ENCODE data around the gene ZNF646.
A peak's percentile ranks its signal among the peaks of the same experiment; 100 is the strongest.

The ZNF646 gene

GRCh38 chr16:31108035-31108793 is 34.0 kb downstream of the ZNF646 start, which contains the start of gene BCKDK:
BCKDK (plus strand) TSS chr16:31108386; CDS start chr16:31109224, 838 bp downstream.
- peak; percentile 49 for DNase-seq (ENCODE audit: low read depth)

- DNase-seq (ENCODE audit: low read depth) = no peak
These were observed 34.8 kb downstream of the ZNF646 start for GRCh38 chr16:31108794-31109558.

GRCh38 chr16:31109622-31110021 is 35.4 kb downstream of the ZNF646 start:
- no peak for DNase-seq (ENCODE audit: low read depth)

- no peak for DNase-seq (ENCODE audit: low read depth)
These were observed 36.1 kb downstream of the ZNF646 start for GRCh38 chr16:31110106-31111034.

- no peak for DNase-seq (ENCODE audit: low read depth)
These were observed 37.8 kb downstream of the ZNF646 start for GRCh38 chr16:31111881-31112466.

GRCh38 chr16:31112711-31113110 is 38.5 kb downstream of the ZNF646 start:
- no peak for DNase-seq (ENCODE audit: low read depth)

- DNase-seq (ENCODE audit: low read depth) = no peak
These were observed 39.2 kb downstream of the ZNF646 start for GRCh38 chr16:31113121-31114120.

- DNase-seq (ENCODE audit: low read depth) = no peak
These were observed 40.2 kb downstream of the ZNF646 start for GRCh38 chr16:31114468-31114867.

- peak; percentile 94 for DNase-seq (ENCODE audit: low read depth)
These were observed 43.4 kb downstream of the ZNF646 start, which contains the start of gene KAT8 for GRCh38 chr16:31117384-31118222. KAT8 (plus strand) TSS chr16:31117664; CDS start chr16:31117682, 18 bp downstream.

- no peak for DNase-seq (ENCODE audit: low read depth)
These were observed 44.3 kb downstream of the ZNF646 start for GRCh38 chr16:31118223-31119155.

- no peak for DNase-seq (ENCODE audit: low read depth)
These were observed 45.9 kb downstream of the ZNF646 start for GRCh38 chr16:31120129-31120528.

- no peak for DNase-seq (ENCODE audit: low read depth)
These were observed 51.6 kb downstream of the ZNF646 start for GRCh38 chr16:31125844-31126243.

- DNase-seq (ENCODE audit: low read depth) = no peak
These were observed 53.0 kb downstream of the ZNF646 start for GRCh38 chr16:31127182-31127581.

- DNase-seq (ENCODE audit: low read depth) = no peak
These were observed 54.7 kb downstream of the ZNF646 start for GRCh38 chr16:31128711-31129567.

GRCh38 chr16:31129568-31130335 is 55.5 kb downstream of the ZNF646 start:
- DNase-seq (ENCODE audit: low read depth) = no peak

- DNase-seq (ENCODE audit: low read depth) = no peak
These were observed 56.2 kb downstream of the ZNF646 start for GRCh38 chr16:31130336-31130891.

Data from stimulated activated CD8-positive, alpha-beta memory T cell treated with anti-CD3 and anti-CD28 coated beads, Interleukin-7, amount 100 ng/mL, for 24 hours (primary cell).